AG09319 (cell line): Measurements from ENCODE around the gene CYP2B6.
"Not testable (repeated sequence)": the region's sequence is repeated elsewhere in the genome, so short reads cannot be mapped to it uniquely, and the experiment has no call there.

Experiments used
- DNase-seq: peaks from one replicate; pipeline ENCODE4 v3.0.0-alpha.2; 2010; ENCODE audit warnings: low read depth; ENCODE audit errors: extremely low read depth
- CTCF ChIP-seq: IDR thresholded peaks from 2 replicates; pipeline ENCODE4 v1.5.1; 2011; ENCODE audit warnings: low read depth, mild to moderate bottlenecking, inconsistent platforms, low read length, moderate library complexity

Gene CYP2B6

GRCh38 chr19:40959338-40959737, 31.7 kb upstream of the CYP2B6 start:
- no peak for DNase-seq
- TF ChIP-seq CTCF: no peak

- TF ChIP-seq CTCF: no peak
- no peak for DNase-seq
Observed at GRCh38 chr19:40960062-40960685, 30.9 kb upstream of the CYP2B6 start.

- no peak for TF ChIP-seq CTCF
- no peak for DNase-seq
Observed at GRCh38 chr19:40960780-40961179, 30.3 kb upstream of the CYP2B6 start.

DNA sequence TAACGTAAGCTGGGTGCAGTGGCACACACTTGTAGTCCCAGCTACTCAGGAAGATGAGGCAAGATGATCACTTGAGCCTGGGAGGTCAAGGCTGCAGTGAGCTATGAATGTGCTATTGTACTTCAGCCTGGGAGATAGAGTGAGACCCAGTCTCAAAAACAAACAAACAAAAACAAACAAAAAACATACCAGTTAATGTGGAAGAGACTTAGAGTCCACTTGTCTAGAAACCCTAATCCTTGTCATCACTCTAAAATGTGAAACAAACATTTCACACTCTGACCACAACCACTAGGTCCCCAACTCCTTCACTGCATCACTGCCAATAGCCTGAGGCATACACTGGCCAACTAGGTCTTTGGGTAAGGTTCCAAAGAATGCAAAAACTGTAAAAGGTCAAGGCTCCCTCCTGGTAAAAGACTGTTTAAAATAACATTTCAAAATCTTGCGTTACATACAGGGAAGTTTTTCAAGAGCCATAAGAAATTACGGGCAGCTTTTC, 28.6 kb upstream of the CYP2B6 start:
- TF ChIP-seq CTCF: no peak
- no peak for DNase-seq

GRCh38 chr19:40964361-40964760, 26.7 kb upstream of the CYP2B6 start:
- DNase-seq: not testable (repeated sequence)

DNA sequence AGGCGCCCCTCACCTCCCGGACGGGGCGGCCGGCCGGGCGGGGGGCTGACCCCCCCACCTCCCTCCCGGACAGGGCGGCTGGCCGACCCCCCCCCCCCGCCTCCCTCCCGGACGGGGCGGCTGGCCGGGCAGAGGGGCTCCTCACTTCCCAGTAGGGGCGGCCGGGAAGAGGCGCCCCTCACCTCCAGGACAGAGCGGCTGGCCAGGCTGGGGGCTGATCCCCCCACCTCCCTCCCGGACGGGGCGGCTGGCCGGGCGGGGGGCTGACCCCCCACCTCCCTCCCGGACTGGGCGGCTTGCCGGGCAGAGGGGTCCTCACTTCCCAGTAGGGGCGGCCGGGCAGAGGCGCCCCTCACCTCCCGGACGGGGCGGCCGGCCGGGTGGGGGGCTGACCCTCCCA, 25.7 kb upstream of the CYP2B6 start:
- DNase-seq: not testable (repeated sequence)

DNA sequence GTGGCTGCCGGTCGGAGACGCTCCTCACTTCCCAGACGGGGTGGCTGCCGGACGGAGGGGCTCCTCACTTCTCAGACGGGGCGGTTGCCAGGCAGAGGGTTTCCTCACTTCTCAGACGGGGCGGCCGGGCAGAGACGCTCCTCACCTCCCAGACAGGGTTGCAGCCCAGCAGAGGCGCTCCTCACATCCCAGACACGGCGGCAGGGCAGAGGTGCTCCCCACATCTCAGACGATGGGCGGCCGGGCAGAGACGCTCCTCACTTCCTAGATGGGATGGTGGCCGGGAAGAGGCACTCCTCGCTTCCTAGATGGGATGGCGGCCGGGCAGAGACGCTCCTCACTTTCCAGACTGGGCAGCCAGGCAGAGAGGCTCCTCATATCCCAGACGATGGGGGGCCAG, 24.5 kb upstream of the CYP2B6 start:
- DNase-seq: not testable (repeated sequence)

- DNase-seq: not testable (repeated sequence)
Observed at GRCh38 chr19:40968065-40968464, 23.0 kb upstream of the CYP2B6 start.

DNA sequence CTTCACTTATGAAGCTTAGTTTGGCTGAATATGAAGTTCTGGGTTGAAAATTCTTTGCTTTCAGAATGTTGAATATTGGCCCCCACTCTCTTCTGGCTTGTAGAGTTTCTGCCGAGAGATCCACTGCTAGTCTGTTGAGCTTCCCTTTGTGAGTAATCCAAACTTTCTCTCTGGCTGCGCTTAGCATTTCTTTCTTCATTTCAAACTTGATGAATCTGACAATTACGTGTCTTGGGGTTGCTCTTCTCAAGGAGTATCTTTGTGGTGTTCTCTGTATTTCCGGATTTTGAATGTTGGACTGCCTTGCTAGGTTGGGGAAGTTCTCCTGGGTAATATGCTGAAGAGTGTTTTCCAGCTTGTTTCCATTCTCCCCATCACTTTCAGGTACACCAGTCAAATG, 21.4 kb upstream of the CYP2B6 start:
- not testable (repeated sequence) for DNase-seq

DNA sequence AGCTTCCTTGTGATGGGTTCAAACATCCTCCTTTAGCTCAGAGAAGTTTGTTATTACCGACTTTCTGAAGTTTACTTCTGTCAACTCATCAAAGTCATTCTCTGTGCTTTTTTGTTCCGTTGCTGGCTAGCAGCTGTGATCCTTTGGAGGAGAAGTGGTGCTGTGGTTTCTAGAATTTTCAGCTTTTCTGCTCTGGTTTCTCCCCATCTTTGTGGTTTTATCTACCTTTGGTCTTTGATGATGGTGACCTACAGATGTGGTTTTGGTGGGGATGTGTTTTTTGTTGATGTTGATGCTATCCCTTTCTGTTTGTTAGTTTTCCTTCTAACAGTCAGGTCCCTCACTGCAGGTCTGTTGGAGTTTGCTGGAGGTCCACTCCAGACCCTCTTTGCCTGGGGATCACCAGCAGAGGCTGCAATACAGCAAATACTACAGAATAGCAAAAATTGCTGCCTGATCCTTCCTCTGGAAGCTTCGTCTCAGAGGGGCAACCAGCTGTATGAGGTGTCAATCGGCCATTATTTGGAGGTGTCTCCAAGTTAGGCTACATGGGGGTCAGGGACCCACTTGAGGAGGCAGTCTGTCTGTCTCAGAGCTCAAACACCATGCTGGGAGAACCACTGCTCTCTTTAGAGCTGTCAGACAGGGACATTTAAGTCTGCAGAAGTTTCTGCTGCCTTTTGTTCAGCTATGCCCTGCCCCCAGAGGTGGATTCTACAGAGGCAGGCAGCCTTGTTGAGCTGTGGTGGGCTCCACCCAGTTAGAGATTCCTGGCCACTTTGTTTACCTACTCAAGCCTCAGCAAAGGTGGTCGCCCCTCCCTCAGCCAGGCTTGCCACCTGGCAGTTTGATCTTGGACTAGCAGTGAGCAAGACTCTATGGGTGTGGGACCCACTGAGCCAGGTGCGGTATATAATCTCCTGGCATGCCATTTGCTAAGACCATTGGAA, 20.4 kb upstream of the CYP2B6 start:
- DNase-seq: not testable (repeated sequence)
